Measurements from ENCODE around the gene EFCAB8.

The EFCAB8 gene

GRCh38 chr20:32888636-32889035 is 29.9 kb downstream of the EFCAB8 start:
- no peak overlapping the region for H3K9ac ChIP-seq (ENCODE audit: low read depth, low read length)
- no peaks in the 10 kb centered on the region for H3K27me3 ChIP-seq (ENCODE audit: insufficient read depth, low read length)
- H3K9me3 ChIP-seq (ENCODE audit: insufficient read depth, low read depth, low read length): no peaks in the 10 kb centered on the region
- H3K4me3 ChIP-seq (ENCODE audit: low read length): no peak overlapping the region
- no peaks in the 10 kb centered on the region for H3K36me3 ChIP-seq (ENCODE audit: insufficient read depth, low read depth, low read length)
- H3K27ac ChIP-seq (ENCODE audit: low read length): no peak overlapping the region
- H3K4me1 ChIP-seq (ENCODE audit: insufficient read depth, low read length): peaks cover 8% of the 10 kb centered on the region; the same call in 1 of the 2 replicates

DNA sequence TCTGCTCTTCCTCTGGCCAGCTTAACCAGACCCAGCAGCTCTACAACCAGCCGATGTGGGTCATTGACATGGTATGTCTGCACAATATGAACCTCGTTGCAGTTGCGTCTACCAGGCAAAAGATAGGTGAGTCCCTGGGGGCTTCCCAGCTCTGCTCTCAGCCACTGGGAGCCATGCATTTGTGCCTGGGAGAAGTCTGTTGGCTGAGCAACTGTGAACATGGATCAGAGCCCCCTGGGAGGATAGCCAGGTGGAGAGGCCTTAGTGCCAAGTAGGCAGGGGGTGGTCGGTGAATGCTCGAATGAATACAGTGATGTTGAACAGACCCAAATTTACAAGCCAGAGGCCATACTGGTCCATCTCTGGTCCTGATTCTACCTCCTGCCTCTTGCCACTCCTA is 30.6 kb downstream of the EFCAB8 start:
- Histone ChIP-seq H3K27ac (ENCODE audit: low read length) (no peak overlapping the region), H3K36me3 (ENCODE audit: insufficient read depth, low read depth, low read length) (no peaks in the 10 kb centered on the region), H3K4me1 (ENCODE audit: insufficient read depth, low read length) (peaks cover 8% of the 10 kb centered on the region; the same call in 1 of the 2 replicates), H3K9ac (ENCODE audit: low read depth, low read length) (no peak overlapping the region), H3K27me3 (ENCODE audit: insufficient read depth, low read length) (no peaks in the 10 kb centered on the region), H3K4me3 (ENCODE audit: low read length) (no peak overlapping the region), H3K9me3 (ENCODE audit: insufficient read depth, low read depth, low read length) (no peaks in the 10 kb centered on the region)

DNA sequence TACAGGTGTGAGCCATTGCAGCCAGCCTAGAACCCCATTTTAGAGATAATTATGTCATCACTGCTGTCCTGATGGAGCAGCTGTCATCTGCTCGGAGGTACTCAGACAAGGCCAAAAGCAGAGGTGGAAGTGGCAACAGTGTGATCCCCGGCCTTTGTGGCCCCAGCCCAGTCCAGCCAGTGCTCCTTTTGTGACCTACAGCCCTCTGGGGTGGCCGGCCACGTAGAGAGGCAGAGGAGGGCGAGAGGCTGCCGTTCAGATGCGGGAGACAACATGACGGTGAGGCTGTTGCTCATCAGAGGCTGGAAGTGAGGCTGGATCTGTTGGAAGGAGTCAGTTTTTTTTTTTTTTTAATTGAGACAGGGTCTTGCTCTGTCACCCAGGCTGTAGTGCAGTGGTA is 32.8 kb downstream of the EFCAB8 start:
- Histone ChIP-seq H3K27me3 (ENCODE audit: insufficient read depth, low read length) (no peaks in the 10 kb centered on the region), H3K9ac (ENCODE audit: low read depth, low read length) (no peak overlapping the region)

GRCh38 chr20:32891926-32892660 is 33.4 kb downstream of the EFCAB8 start:
- Histone ChIP-seq H3K4me3 (ENCODE audit: low read length) (no peak overlapping the region), H3K9me3 (ENCODE audit: insufficient read depth, low read depth, low read length) (no peaks in the 10 kb centered on the region), H3K36me3 (ENCODE audit: insufficient read depth, low read depth, low read length) (no peaks in the 10 kb centered on the region), H3K4me1 (ENCODE audit: insufficient read depth, low read length) (no peaks in the 10 kb centered on the region; the same call in 1 of the 2 replicates), H3K27ac (ENCODE audit: low read length) (no peak overlapping the region), H3K27me3 (ENCODE audit: insufficient read depth, low read length) (no peaks in the 10 kb centered on the region), H3K9ac (ENCODE audit: low read depth, low read length) (no peak overlapping the region)

More for the DNA sequence above, 32.8 kb downstream of the EFCAB8 start:
- H3K27ac ChIP-seq (ENCODE audit: low read length): no peak overlapping the region
- H3K9me3 ChIP-seq (ENCODE audit: insufficient read depth, low read depth, low read length): no peaks in the 10 kb centered on the region
- no peaks in the 10 kb centered on the region for H3K36me3 ChIP-seq (ENCODE audit: insufficient read depth, low read depth, low read length)
- peaks cover 6% of the 10 kb centered on the region; the same call in 1 of the 2 replicates for H3K4me1 ChIP-seq (ENCODE audit: insufficient read depth, low read length)
- no peak overlapping the region for H3K4me3 ChIP-seq (ENCODE audit: low read length)

- Histone ChIP-seq H3K27me3 (ENCODE audit: insufficient read depth, low read length) (no peaks in the 10 kb centered on the region), H3K4me1 (ENCODE audit: insufficient read depth, low read length) (no peaks in the 10 kb centered on the region; the same call in 1 of the 2 replicates), H3K4me3 (ENCODE audit: low read length) (no peak overlapping the region), H3K9ac (ENCODE audit: low read depth, low read length) (no peak overlapping the region), H3K9me3 (ENCODE audit: insufficient read depth, low read depth, low read length) (no peaks in the 10 kb centered on the region), H3K27ac (ENCODE audit: low read length) (no peak overlapping the region), H3K36me3 (ENCODE audit: insufficient read depth, low read depth, low read length) (no peaks in the 10 kb centered on the region)
Observed at GRCh38 chr20:32893263-32894025, 34.7 kb downstream of the EFCAB8 start.

- Histone ChIP-seq H3K9ac (ENCODE audit: low read depth, low read length) (no peak overlapping the region), H3K27me3 (ENCODE audit: insufficient read depth, low read length) (no peaks in the 10 kb centered on the region), H3K36me3 (ENCODE audit: insufficient read depth, low read depth, low read length) (no peaks in the 10 kb centered on the region), H3K9me3 (ENCODE audit: insufficient read depth, low read depth, low read length) (no peaks in the 10 kb centered on the region), H3K4me1 (ENCODE audit: insufficient read depth, low read length) (no peaks in the 10 kb centered on the region; the same call in 1 of the 2 replicates), H3K27ac (ENCODE audit: low read length) (no peak overlapping the region), H3K4me3 (ENCODE audit: low read length) (no peak overlapping the region)
Observed at GRCh38 chr20:32894026-32894483, 35.3 kb downstream of the EFCAB8 start.

- no peaks in the 10 kb centered on the region for H3K36me3 ChIP-seq (ENCODE audit: insufficient read depth, low read depth, low read length)
- H3K27me3 ChIP-seq (ENCODE audit: insufficient read depth, low read length): no peaks in the 10 kb centered on the region
- no peak overlapping the region for H3K9ac ChIP-seq (ENCODE audit: low read depth, low read length)
- H3K9me3 ChIP-seq (ENCODE audit: insufficient read depth, low read depth, low read length): no peaks in the 10 kb centered on the region
- H3K4me1 ChIP-seq (ENCODE audit: insufficient read depth, low read length): no peaks in the 10 kb centered on the region; the same call in 1 of the 2 replicates
- no peak overlapping the region for H3K4me3 ChIP-seq (ENCODE audit: low read length)
- no peak overlapping the region for H3K27ac ChIP-seq (ENCODE audit: low read length)
Observed at GRCh38 chr20:32894711-32895355, 36.1 kb downstream of the EFCAB8 start.

GRCh38 chr20:32896521-32897280 is 38.0 kb downstream of the EFCAB8 start:
- Histone ChIP-seq H3K9me3 (ENCODE audit: insufficient read depth, low read depth, low read length) (no peaks in the 10 kb centered on the region), H3K27me3 (ENCODE audit: insufficient read depth, low read length) (no peaks in the 10 kb centered on the region), H3K27ac (ENCODE audit: low read length) (no peak overlapping the region), H3K4me1 (ENCODE audit: insufficient read depth, low read length) (no peaks in the 10 kb centered on the region; the same call in 1 of the 2 replicates), H3K36me3 (ENCODE audit: insufficient read depth, low read depth, low read length) (no peaks in the 10 kb centered on the region), H3K9ac (ENCODE audit: low read depth, low read length) (no peak overlapping the region), H3K4me3 (ENCODE audit: low read length) (no peak overlapping the region)

DNA sequence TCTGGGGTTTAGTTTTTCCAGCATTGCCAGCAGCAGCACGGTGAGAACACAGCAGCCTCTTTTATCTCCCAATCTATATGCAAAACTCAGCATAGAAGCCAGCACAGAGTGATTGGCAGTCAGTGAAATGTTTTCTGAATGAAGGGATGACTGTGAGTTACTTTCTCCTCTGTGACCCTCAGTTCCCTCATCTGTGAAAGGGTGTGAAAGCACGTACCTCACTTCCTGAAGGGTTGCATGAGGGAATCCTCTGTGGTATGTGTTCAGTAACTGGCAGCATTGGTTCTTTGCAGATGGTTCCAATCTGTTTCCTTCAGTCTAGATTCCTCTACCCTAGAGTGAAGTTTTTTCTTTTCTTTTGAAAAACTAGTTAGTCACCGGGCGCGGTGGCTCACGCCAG is 40.0 kb downstream of the EFCAB8 start:
- no peaks in the 10 kb centered on the region; the same call in 1 of the 2 replicates for H3K4me1 ChIP-seq (ENCODE audit: insufficient read depth, low read length)

DNA sequence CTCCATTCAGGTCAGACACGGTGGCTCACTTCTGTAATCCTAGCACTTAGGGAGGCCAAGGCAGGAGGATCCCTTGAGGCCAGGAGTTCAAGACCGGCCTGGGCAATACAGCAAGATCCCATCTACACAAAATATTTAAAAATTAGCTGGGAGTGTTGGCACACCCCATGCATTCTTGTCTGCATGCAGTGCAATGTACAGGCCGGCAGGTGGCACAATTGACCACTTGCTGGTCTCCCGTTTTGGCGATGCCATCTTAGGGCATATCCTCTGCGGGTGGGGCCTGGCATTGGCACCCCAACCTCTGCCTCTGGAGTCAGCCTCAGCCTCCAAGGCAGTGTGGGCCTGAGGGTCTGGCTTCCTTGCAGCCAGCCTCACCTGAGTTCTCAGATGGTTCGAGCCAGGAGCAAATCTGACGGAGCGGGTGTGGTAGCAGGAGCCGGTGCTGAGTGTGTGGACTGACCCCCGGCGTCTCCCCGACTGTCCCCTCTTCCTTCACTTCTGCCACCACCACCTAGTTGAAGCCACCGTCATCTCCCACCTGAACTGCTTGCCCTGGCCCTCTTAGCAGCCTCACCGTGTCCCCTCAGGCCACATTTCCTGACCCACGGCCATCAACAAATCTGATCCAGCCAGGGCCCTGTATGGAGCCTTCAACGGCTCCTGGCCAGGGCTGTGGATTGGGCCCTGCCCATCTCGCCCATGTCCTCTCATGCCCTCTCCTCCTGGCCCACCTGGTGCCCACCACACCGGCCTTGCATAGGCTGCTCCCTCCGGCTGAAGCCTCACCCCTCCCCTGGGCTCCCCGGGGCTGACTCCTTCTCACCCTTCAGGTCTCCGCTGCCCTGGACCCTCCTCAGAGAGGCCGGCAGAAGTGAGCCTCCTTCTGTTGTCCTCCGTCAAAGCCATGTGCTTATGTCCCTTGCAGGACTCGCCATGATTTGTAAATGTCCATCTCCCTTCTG is 44.0 kb downstream of the EFCAB8 start:
- Histone ChIP-seq H3K4me1 (ENCODE audit: insufficient read depth, low read length) (no peaks in the 10 kb centered on the region), H3K27ac (ENCODE audit: low read length) (no peak overlapping the region)

More for the DNA sequence above, 40.0 kb downstream of the EFCAB8 start:
- Histone ChIP-seq H3K9me3 (ENCODE audit: insufficient read depth, low read depth, low read length) (no peaks in the 10 kb centered on the region), H3K4me3 (ENCODE audit: low read length) (no peak overlapping the region), H3K27me3 (ENCODE audit: insufficient read depth, low read length) (no peaks in the 10 kb centered on the region), H3K27ac (ENCODE audit: low read length) (no peak overlapping the region), H3K36me3 (ENCODE audit: insufficient read depth, low read depth, low read length) (no peaks in the 10 kb centered on the region), H3K9ac (ENCODE audit: low read depth, low read length) (no peak overlapping the region)

More for the DNA sequence above, 44.0 kb downstream of the EFCAB8 start:
- Histone ChIP-seq H3K36me3 (ENCODE audit: insufficient read depth, low read depth, low read length) (no peaks in the 10 kb centered on the region), H3K4me3 (ENCODE audit: low read length) (no peak overlapping the region), H3K9ac (ENCODE audit: low read depth, low read length) (no peak overlapping the region), H3K9me3 (ENCODE audit: insufficient read depth, low read depth, low read length) (no peaks in the 10 kb centered on the region), H3K27me3 (ENCODE audit: insufficient read depth, low read length) (no peaks in the 10 kb centered on the region)
